AG20443 (cell line): ENCODE results near the gene PARP14.
A peak's percentile ranks its signal among the peaks of the same experiment; 100 is the strongest.

ENCODE experiments used
- DNase-seq: peaks from one replicate; pipeline ENCODE4 v3.0.0; 2012; ENCODE audit warnings: low spot score, mixed read lengths

PARP14 gene

DNA sequence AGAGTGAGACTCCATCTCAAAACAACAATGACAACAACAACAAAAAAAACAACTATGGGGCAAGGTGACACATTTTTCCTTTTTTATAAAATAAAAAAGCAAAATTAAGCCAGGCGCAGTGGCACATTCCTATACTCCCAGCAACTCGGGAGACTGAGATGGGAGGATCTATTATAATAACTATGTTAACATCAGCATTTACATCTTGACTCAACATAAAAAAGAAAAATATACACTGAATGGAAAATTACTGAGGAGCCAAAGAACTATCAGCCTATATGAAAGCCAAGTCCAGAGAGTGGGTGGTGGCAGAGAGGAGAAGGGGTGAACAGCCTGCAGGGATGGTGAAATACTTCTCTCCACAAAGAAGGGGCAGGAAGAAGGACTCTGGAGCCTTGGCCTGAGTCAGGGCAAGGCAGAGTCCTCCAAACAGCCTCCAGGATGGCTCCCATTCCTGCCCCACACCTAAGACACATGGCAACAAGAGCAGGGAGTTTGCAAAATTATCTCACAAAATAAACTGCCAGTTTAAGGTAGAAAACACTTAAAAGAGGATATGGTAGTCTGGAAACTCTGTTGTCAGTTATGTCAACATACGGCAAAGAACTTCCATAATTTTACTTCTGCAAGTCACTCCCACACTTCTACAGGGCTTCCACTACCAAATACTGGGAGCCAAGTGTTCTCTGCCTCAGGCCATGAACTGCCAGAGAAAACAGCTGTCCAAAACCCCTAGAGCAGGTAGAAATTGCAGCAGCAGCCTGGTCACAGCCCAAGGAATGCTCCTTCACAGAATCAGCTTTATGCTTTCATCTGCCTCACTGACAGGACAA, 87.1 kb downstream of the PARP14 start:
- no peak for DNase-seq

DNA sequence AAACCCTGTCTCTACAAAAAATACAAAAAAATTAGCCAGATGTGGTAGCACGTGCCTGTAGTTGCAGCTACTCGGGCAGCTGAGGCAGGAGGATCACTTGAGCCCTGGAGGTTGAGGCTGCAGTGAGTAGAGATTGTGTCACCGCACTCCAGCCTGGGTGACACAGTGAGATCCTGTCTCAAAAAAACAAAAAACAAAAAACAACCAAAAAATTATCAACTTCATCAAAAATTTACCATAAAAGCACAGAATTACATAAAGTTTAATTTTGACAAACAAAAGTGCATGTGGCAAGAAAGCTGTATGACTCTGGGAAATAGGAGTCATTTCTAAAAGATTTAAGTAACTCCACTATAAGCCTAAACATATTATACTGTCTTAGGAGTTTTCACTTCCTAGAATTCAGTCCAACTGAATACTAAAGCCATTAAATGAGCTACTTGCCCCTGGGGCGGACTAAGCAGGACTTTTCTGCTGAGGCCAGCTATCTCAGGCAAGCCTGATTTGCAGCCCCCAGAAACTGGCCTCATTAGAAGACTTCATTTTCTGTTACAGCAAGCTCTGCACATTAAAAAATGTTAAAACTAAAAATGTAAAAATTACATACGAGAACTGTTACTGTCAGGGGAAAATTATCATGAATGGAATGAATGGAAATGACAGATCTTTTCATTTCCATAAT, 90.0 kb downstream of the PARP14 start:
- no peak for DNase-seq

DNA sequence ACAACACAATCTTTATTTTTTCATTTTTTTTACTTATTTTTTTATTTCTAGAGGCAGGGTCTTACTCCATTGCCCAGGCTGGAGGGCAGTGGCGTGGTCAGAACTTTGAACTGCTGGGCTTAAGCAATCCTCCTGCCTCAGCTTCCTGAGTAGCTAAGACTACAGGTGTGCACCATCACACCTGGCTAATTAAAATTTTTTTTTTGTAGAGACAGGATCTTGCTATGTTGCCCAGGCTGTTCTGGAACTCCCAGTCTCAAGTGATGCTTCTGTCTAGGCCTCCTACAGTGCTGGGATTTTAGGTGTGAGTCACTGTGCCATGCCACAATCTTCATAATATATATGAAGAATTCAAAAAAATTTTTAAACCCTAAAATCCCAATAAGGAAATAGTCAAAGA, 92.2 kb downstream of the PARP14 start:
- DNase-seq = no peak

DNA sequence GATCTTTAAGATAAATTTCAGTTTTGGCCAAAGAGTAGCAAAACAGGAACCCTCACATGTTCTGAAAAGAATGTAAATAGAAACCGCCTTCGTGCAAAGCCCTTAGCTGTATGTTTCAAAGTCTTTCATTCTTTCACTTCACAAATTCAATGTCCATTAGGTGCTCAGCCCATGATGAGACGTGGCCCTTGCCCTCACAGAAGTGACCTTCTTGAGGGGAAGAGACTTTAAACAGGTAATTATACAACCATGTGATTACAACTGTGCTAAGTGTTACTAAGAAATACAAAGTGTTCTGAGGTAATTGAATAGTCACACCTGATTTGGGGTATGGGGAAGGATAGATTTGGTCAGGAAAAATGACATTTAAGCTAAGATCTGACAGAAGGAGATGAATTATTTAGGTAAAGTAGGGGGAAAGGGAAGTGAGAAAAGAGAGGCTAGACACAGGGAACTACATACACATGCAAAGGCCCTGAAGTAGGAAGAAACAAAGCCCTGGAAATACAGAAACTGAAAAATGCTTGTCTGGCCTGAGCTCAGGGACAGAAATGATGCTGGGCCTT, 93.4 kb downstream of the PARP14 start:
- DNase-seq = no peak

DNA sequence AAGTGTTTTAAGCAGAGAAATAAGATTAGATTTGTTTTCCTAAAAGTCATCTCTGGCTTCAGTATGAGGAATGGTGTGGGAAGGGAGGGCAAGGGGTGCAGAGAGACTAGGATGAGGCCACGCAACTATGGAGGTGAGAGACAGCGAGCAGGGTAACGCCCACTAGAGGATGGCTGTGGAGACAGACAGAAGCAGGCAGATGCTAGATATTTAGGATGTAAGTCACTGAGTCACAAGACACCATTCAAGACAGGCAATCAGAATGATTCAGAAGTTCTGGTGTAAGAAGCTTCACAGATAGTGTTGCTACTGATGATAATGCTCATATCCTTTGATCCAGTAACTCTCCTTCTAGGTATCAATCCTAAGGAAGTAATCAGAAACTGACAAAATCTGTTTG, 93.9 kb downstream of the PARP14 start:
- peak; percentile 22 for DNase-seq

DNA sequence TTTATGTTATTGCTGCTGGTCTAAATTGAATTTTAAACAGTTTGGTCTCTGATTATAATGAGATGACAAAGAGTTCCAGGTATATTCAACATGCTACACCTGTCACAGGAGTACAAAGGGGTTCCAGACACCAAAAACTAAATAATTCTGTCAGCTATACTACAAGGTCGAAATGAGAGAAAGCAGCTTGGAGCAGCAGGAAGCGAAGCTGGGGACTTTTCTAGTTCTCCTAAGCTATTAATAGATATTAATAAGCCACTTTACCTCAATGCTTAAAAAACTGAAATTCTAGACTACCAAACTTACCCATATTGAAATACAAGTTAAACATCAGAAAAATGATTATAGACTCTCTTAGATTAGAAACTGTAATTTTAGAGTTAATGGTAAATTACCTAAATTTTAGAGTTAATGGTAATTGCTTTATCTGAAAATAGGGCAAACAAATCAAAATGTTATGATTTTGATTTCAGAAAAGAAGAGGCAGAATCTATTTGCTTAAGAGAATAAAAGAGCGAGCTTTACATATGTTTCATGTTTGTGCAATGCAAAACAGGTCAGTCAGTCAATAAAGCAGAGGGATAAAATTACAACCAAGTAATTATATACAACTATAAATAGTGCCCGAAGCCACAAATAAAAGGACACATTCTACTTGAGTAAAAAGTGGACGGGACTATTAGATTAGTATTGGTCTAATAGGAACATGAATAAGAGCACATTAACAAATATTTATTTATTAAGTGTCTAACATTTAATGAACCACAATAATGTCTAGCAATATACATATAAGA, 96.2 kb downstream of the PARP14 start:
- no peak for DNase-seq

DNA sequence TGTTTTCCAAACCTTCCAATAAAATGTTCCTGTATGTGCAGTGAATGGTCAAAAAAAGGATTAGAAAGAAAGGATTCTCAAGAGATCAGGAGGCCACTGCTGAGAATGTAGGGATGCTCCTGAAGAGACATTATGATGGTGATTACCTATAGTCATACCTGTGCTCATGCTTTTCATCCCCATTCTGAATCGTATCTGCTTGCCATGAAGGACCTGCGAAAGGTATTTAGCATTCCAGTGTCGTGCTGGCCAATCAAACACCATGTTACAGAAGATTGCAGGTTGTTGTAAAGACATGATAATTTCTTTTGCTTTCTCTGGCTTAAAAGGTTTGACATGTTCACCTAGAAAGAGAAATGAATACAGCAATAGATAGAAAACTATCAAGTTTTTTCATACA, 96.9 kb downstream of the PARP14 start:
- no peak for DNase-seq
